Loucy (cell line): ENCODE measurements around the gene LBH.

ENCODE experiments used
- CTCF ChIP-seq: fragments of 200-600 bp; sonication (generic); conservative IDR thresholded peaks from 2 replicates; pipeline ENCODE4 v1.5.1; 2014; ENCODE audit warnings: mild to moderate bottlenecking, antibody characterized with exemption, low read length
- EZH2phosphoT487 ChIP-seq: fragments of 200-600 bp; IDR thresholded peaks from 2 replicates; pipeline ENCODE4 v1.6.1; 2018; ENCODE audit warnings: antibody characterized with exemption, mild to moderate bottlenecking, moderate library complexity, borderline replicate concordance

- no peak for TF ChIP-seq CTCF
- no peak for TF ChIP-seq EZH2phosphoT487
Observed at GRCh38 chr2:30266705-30267104, 35.4 kb downstream of the LBH start.
